Upper lobe of left lung (tissue), 4 donors: Measurements from ENCODE around the gene ERCC6L2.

Experiments used
- CTCF ChIP-seq, 6 experiments: fragments of 450-650 bp in 4 of 6; fragments of 200-600 bp in 2 of 6; sonication (generic) in 2 of 6; IDR thresholded peaks; one replicate each; pipeline ENCODE4 v1.5.1; 2016 to 2019; ENCODE audit warnings: antibody characterized with exemption in 6 of 6
- POLR2A ChIP-seq, 4 donors: fragments of 450-650 bp; IDR thresholded peaks; one replicate each; pipeline ENCODE4 v1.5.1; 2016 to 2017; ENCODE audit warnings: antibody characterized with exemption in 4 of 4, mild to moderate bottlenecking in 2 of 4

DNA sequence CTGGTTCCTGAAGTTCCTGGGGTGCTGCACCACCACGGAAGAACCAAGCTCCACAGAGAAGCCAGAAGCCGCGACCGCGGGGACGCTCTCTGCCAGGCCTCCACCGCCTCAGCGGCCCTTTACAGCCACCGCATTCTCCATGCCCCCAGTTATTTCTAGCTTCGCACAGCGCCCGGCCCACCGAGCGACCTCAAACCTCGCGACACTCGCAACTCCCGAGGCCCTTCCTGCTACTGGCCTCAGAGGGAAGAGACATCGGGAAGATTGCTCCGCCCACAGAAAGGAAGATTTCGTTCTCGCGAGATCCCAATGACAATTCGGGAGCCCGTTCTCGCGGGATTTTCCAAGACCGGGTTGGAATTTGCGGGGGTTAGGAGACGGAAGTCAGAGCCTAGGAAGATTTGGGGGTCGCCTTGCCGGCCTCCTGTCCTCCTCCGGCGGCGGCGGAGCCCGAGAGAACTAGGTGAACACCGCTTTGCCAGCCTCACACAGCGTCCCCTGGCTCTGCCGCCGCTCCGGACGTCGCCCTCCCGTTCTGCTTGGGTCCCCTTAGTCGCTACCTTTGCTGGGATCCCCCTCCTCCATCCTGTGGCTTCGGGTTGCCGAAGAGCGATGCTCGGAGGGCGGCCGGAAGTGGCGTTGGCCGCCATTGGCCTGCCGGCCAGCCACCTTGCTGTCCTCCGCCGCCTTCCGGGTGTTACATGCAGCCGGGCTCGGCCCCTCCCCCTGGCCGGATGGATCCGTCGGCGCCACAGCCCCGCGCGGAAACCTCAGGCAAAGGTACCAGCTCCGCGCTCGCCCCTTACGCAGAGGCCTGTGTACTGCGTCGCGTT lies at the start of gene ERCC6L2:
- TF ChIP-seq CTCF (IDR thresholded peaks at IDR 0.05) (peak in 4 of 6 experiments; percentile 11 to 54 (median 36)), POLR2A (IDR thresholded peaks at IDR 0.05) (peak in 3 of 4 donors; percentile 73 to 82 (median 73))
